Erythroblast (primary cell): ENCODE data around the gene ADRA2C.

Source experiments
- DNase-seq, 2 experiments: peaks; one replicate each; lab custom pipeline; 2025; lab: John Stamatoyannopoulos, UW
- GATA1 ChIP-seq: IDR thresholded peaks from 2 replicates; pipeline ENCODE4 v1.6.1; 2011; ENCODE audit warnings: low read depth, mild to moderate bottlenecking, control low read depth, low read length, moderate library complexity
- POLR2A ChIP-seq: IDR thresholded peaks from 2 replicates; pipeline ENCODE4 v1.6.1; 2011; ENCODE audit warnings: mild to moderate bottlenecking, low read length

Gene ADRA2C

GRCh38 chr4:3816983-3817960 lies 51.1 kb downstream of the ADRA2C start:
- no peak for TF ChIP-seq POLR2A
- TF ChIP-seq GATA1: no peak
- no peak for DNase-seq
